Ovary (tissue), 3 donors: ENCODE data around the gene TOX3.

Experiments
- EP300 ChIP-seq: sonication (generic); formaldehyde crosslinking; IDR thresholded peaks from one replicate; pipeline ENCODE4 v1.6.1; 2017; ENCODE audit warnings: antibody characterized with exemption
- POLR2A ChIP-seq: fragments of 450-650 bp; IDR thresholded peaks from one replicate; pipeline ENCODE4 v1.6.1; 2017; ENCODE audit warnings: antibody characterized with exemption, mild to moderate bottlenecking, moderate library complexity
- TF ChIP-seq, protein P1 (sequence below), 3 donors: fragments of 450-650 bp in 2 of 3; fragments of 200-600 bp in 1 of 3; IDR thresholded peaks; one replicate each; pipeline versions ENCODE4 v1.5.1 to v1.8.0; 2016 to 2022; ENCODE audit warnings: antibody characterized with exemption in 3 of 3, mild to moderate bottlenecking in 1 of 3
- donor health status: DM: no; HTN: no; CAD: no.

GRCh38 chr16:52501746-52502145 is 45.2 kb downstream of the TOX3 start:
- TF ChIP-seq POLR2A (no peak), EP300 (no peak)
- TF ChIP-seq, protein P1, sequence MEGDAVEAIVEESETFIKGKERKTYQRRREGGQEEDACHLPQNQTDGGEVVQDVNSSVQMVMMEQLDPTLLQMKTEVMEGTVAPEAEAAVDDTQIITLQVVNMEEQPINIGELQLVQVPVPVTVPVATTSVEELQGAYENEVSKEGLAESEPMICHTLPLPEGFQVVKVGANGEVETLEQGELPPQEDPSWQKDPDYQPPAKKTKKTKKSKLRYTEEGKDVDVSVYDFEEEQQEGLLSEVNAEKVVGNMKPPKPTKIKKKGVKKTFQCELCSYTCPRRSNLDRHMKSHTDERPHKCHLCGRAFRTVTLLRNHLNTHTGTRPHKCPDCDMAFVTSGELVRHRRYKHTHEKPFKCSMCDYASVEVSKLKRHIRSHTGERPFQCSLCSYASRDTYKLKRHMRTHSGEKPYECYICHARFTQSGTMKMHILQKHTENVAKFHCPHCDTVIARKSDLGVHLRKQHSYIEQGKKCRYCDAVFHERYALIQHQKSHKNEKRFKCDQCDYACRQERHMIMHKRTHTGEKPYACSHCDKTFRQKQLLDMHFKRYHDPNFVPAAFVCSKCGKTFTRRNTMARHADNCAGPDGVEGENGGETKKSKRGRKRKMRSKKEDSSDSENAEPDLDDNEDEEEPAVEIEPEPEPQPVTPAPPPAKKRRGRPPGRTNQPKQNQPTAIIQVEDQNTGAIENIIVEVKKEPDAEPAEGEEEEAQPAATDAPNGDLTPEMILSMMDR (IDR thresholded peaks at IDR 0.05), result no peak
